ENCODE results near the gene NINL. TPM values are rescaled to one million over a fixed set of nuclear protein-coding genes. Genes with fewer than 3 reads are reported as not detected.

The NINL gene
- total RNA-seq, 2 donors from 2014 or later = 20.3 to 35.6 TPM

- H3K27ac ChIP-seq = peak overlapping the region in 1 of 2 donors; percentile 26
- no peak for ATAC-seq (ENCODE audit: insufficient number of reproducible peaks, low FRiP score, low read depth)
- no peak overlapping the region for H3K4me3 ChIP-seq
- no peaks in the 10 kb centered on the region for H3K9me3 ChIP-seq
- TF ChIP-seq CTCF (IDR thresholded peaks at IDR 0.05) = no peak
- no peak for DNase-seq (ENCODE audit: low spot score)
- peaks cover 9 to 37% of the 10 kb centered on the region in 2 donors for H3K4me1 ChIP-seq (ENCODE audit: control insufficient read depth in 1 of 2, low read depth in 2 of 2)
- no peaks in the 10 kb centered on the region for H3K36me3 ChIP-seq
- no peaks in the 10 kb centered on the region for H3K27me3 ChIP-seq (replicated peaks; ENCODE audit: insufficient read depth)
These were observed 40.2 kb downstream of the NINL start for GRCh38 chr20:25545171-25545570.

- H3K9me3 ChIP-seq = no peaks in the 10 kb centered on the region
- no peaks in the 10 kb centered on the region for H3K36me3 ChIP-seq
- ATAC-seq (ENCODE audit: insufficient number of reproducible peaks, low FRiP score, low read depth) (no peak), DNase-seq (ENCODE audit: low spot score) (no peak)
- peak overlapping the region in 1 of 2 donors; percentile 26 for H3K27ac ChIP-seq
- H3K27me3 ChIP-seq (replicated peaks; ENCODE audit: insufficient read depth) = no peaks in the 10 kb centered on the region
- H3K4me1 ChIP-seq (ENCODE audit: control insufficient read depth in 1 of 2, low read depth in 2 of 2) = peaks cover 6 to 34% of the 10 kb centered on the region in 2 donors
- TF ChIP-seq CTCF (IDR thresholded peaks at IDR 0.05) = no peak
- H3K4me3 ChIP-seq = no peak overlapping the region
These were observed 40.6 kb downstream of the NINL start for GRCh38 chr20:25544734-25545133.

GRCh38 chr20:25544311-25544710, 41.0 kb downstream of the NINL start:
- TF ChIP-seq CTCF (IDR thresholded peaks at IDR 0.05) = no peak
- Histone ChIP-seq H3K4me3 (no peak overlapping the region), H3K27me3 (replicated peaks; ENCODE audit: insufficient read depth) (no peaks in the 10 kb centered on the region), H3K27ac (peak overlapping the region in 1 of 2 donors; percentile 26), H3K36me3 (no peaks in the 10 kb centered on the region), H3K4me1 (ENCODE audit: control insufficient read depth in 1 of 2, low read depth in 2 of 2) (peaks cover 6 to 34% of the 10 kb centered on the region in 2 donors), H3K9me3 (no peaks in the 10 kb centered on the region)
- no peak for ATAC-seq (ENCODE audit: insufficient number of reproducible peaks, low FRiP score, low read depth)
- no peak for DNase-seq (ENCODE audit: low spot score)

GRCh38 chr20:25543068-25543467, 42.3 kb downstream of the NINL start:
- ATAC-seq (ENCODE audit: insufficient number of reproducible peaks, low FRiP score, low read depth) (no peak), DNase-seq (ENCODE audit: low spot score) (no peak)
- Histone ChIP-seq H3K9me3 (no peaks in the 10 kb centered on the region), H3K4me1 (ENCODE audit: control insufficient read depth in 1 of 2, low read depth in 2 of 2) (peaks cover 4 to 44% of the 10 kb centered on the region in 2 donors), H3K27me3 (replicated peaks; ENCODE audit: insufficient read depth) (no peaks in the 10 kb centered on the region), H3K36me3 (no peaks in the 10 kb centered on the region), H3K27ac (peak overlapping the region in 1 of 2 donors; percentile 23), H3K4me3 (no peak overlapping the region)
- TF ChIP-seq CTCF (IDR thresholded peaks at IDR 0.05) = no peak

GRCh38 chr20:25541676-25542075, 43.7 kb downstream of the NINL start:
- no peak for ATAC-seq (ENCODE audit: insufficient number of reproducible peaks, low FRiP score, low read depth)
- no peak for DNase-seq (ENCODE audit: low spot score)
- no peak overlapping the region for H3K4me3 ChIP-seq
- no peak for TF ChIP-seq CTCF (IDR thresholded peaks at IDR 0.05)
- H3K27ac ChIP-seq = no peak overlapping the region
- H3K4me1 ChIP-seq (ENCODE audit: control insufficient read depth in 1 of 2, low read depth in 2 of 2) = peaks cover 4 to 56% of the 10 kb centered on the region in 2 donors
- no peaks in the 10 kb centered on the region for H3K9me3 ChIP-seq
- H3K27me3 ChIP-seq (replicated peaks; ENCODE audit: insufficient read depth) = no peaks in the 10 kb centered on the region
- no peaks in the 10 kb centered on the region for H3K36me3 ChIP-seq

All from thoracic aorta (tissue), 2 donors.